H9 (cell line): ENCODE measurements around the gene IL17A. TPM values are rescaled to one million over a fixed set of nuclear protein-coding genes. Genes with fewer than 3 reads are reported as not detected.

Experiments used
- DNase-seq: peaks from one replicate; pipeline ENCODE4 v3.0.0-alpha.2; 2017
- H2AFZ ChIP-seq: one replicate; pipeline ENCODE4 v1.6.1; 2013; ENCODE audit warnings: mild to moderate bottlenecking, low read length, control low read depth, moderate library complexity
- H2AK5ac ChIP-seq: 2 replicates; pipeline ENCODE4 v1.6.1; 2013; ENCODE audit warnings: low read length, control low read depth, mixed read lengths; ENCODE audit not compliant: insufficient read length
- H2BK120ac ChIP-seq: one replicate; pipeline ENCODE4 v1.6.1; 2013; ENCODE audit warnings: low read depth, mild to moderate bottlenecking, low read length, control low read depth, inconsistent platforms; ENCODE audit not compliant: poor library complexity, severe bottlenecking
- H2BK12ac ChIP-seq: 2 replicates; pipeline ENCODE4 v1.6.1; 2013; ENCODE audit warnings: low read length, control low read depth, mixed read lengths, low read depth; ENCODE audit not compliant: insufficient read length
- H2BK15ac ChIP-seq: 2 replicates; pipeline ENCODE4 v1.6.1; 2013; ENCODE audit warnings: low read depth, low read length, control low read depth
- H2BK20ac ChIP-seq: one replicate; pipeline ENCODE4 v1.6.1; 2013; ENCODE audit warnings: low read depth, mild to moderate bottlenecking, low read length, control low read depth, inconsistent platforms; ENCODE audit not compliant: poor library complexity, severe bottlenecking
- H2BK5ac ChIP-seq: 2 replicates; pipeline ENCODE4 v1.6.1; 2013; ENCODE audit warnings: low read length, control low read depth, mixed read lengths; ENCODE audit not compliant: insufficient read length
- H3K14ac ChIP-seq: 2 replicates; pipeline ENCODE4 v1.6.1; 2013; ENCODE audit warnings: low read length, control low read depth; ENCODE audit not compliant: insufficient read depth
- H3K18ac ChIP-seq: 2 replicates; pipeline ENCODE4 v1.6.1; 2013; ENCODE audit warnings: low read depth, mild to moderate bottlenecking, mixed read lengths, low read length, control low read depth; ENCODE audit not compliant: insufficient read length
- H3K23ac ChIP-seq: 2 replicates; pipeline ENCODE4 v1.6.1; 2013; ENCODE audit warnings: low read length, control low read depth, mixed read lengths, low read depth; ENCODE audit not compliant: insufficient read length
- H3K23me2 ChIP-seq: 2 replicates; pipeline ENCODE4 v1.6.1; 2013; ENCODE audit warnings: low read depth, mild to moderate bottlenecking, mixed read lengths, low read length, control low read depth; ENCODE audit not compliant: insufficient read length, poor library complexity, severe bottlenecking
- H3K27ac ChIP-seq: 2 replicates; pipeline ENCODE4 v1.5.1; 2013; ENCODE audit warnings: low read length, control low read depth, mixed read lengths, low read depth; ENCODE audit not compliant: insufficient read length
- H3K27me3 ChIP-seq: 2 replicates; pipeline ENCODE4 v1.6.1; 2013; ENCODE audit warnings: low read length, control low read depth, inconsistent platforms; ENCODE audit not compliant: insufficient read depth
- H3K4ac ChIP-seq: 2 replicates; pipeline ENCODE4 v1.6.1; 2013; ENCODE audit warnings: low read depth, mild to moderate bottlenecking, control low read depth, inconsistent platforms, low read length, moderate library complexity
- H3K4me1 ChIP-seq: 2 replicates; pipeline ENCODE4 v1.6.1; 2013; ENCODE audit warnings: low read length, control low read depth, inconsistent platforms; ENCODE audit not compliant: insufficient read depth
- H3K4me2 ChIP-seq: 2 replicates; pipeline ENCODE4 v1.6.1; 2013; ENCODE audit warnings: low read length, control low read depth, mixed read lengths; ENCODE audit not compliant: insufficient read length, insufficient read depth
- H3K56ac ChIP-seq: 2 replicates; pipeline ENCODE4 v1.6.1; 2013; ENCODE audit warnings: low read depth, mild to moderate bottlenecking, mixed read lengths, low read length, control low read depth; ENCODE audit not compliant: insufficient read length
- H3K79me1 ChIP-seq: 2 replicates; pipeline ENCODE4 v1.6.1; 2013; ENCODE audit warnings: low read depth, mild to moderate bottlenecking, moderate library complexity, low read length, control low read depth, inconsistent platforms; ENCODE audit not compliant: insufficient read depth, poor library complexity, severe bottlenecking
- H3K79me2 ChIP-seq: 2 replicates; pipeline ENCODE4 v1.6.1; 2013; ENCODE audit warnings: low read length, control low read depth, inconsistent platforms; ENCODE audit not compliant: insufficient read depth
- H3K9ac ChIP-seq: 2 replicates; pipeline ENCODE4 v1.6.1; 2013; ENCODE audit warnings: low read length, control low read depth, mixed read lengths; ENCODE audit not compliant: insufficient read length; ENCODE audit errors: extremely low read depth
- H3K9me3 ChIP-seq: one replicate; pipeline ENCODE4 v1.6.1; 2013; ENCODE audit warnings: low read depth, low read length, inconsistent platforms; ENCODE audit not compliant: control insufficient read depth
- H3T11ph ChIP-seq: one replicate; pipeline ENCODE4 v1.6.1; 2013; ENCODE audit warnings: mild to moderate bottlenecking, low read length, control low read depth, inconsistent platforms
- H4K20me1 ChIP-seq: one replicate; pipeline ENCODE4 v1.6.1; 2013; ENCODE audit not compliant: control insufficient read depth, insufficient read length, insufficient read depth
- H4K5ac ChIP-seq: 2 replicates; pipeline ENCODE4 v1.6.1; 2013; ENCODE audit warnings: low read depth, mild to moderate bottlenecking, mixed read lengths, low read length, control low read depth; ENCODE audit not compliant: insufficient read length
- H4K8ac ChIP-seq: replicated peaks from 2 replicates; pipeline ENCODE4 v1.6.1; 2013; ENCODE audit warnings: low read length, control low read depth, mixed read lengths, low read depth; ENCODE audit not compliant: insufficient read length
- H4K91ac ChIP-seq: 2 replicates; pipeline ENCODE4 v1.6.1; 2013; ENCODE audit warnings: low read depth, mild to moderate bottlenecking, moderate library complexity, mixed read lengths, low read length, control low read depth; ENCODE audit not compliant: insufficient read length
- H3K27ac Mint-ChIP-seq, 3 experiments: 2 replicates in 2 of 3; 3 replicates in 1 of 3; pipeline ENCODE4 v1.8.0; 2020 to 2021; ENCODE audit warnings: mixed read lengths in 3 of 3, mild to moderate bottlenecking in 1 of 3, moderate library complexity in 1 of 3
- H3K27me3 Mint-ChIP-seq: 2 replicates; pipeline ENCODE4 v1.8.0; 2021; ENCODE audit warnings: low read depth, mild to moderate bottlenecking, moderate library complexity, mixed read lengths
- H3K36me3 Mint-ChIP-seq, 3 experiments: 2 replicates in 2 of 3; 3 replicates in 1 of 3; pipeline ENCODE4 v1.8.0; 2020 to 2021; ENCODE audit warnings: low read depth in 3 of 3, mixed read lengths in 3 of 3; ENCODE audit not compliant: insufficient read depth in 1 of 3
- H3K4me1 Mint-ChIP-seq, 2 experiments: 2 replicates each; pipeline ENCODE4 v1.8.0; 2020; ENCODE audit warnings: mixed read lengths in 2 of 2
- H3K4me3 Mint-ChIP-seq, 2 experiments: 2 replicates in 1 of 2; 3 replicates in 1 of 2; pipeline ENCODE4 v1.8.0; 2020 to 2021; ENCODE audit warnings: mild to moderate bottlenecking in 2 of 2, mixed read lengths in 2 of 2, moderate library complexity in 1 of 2
- H3K9me3 Mint-ChIP-seq, 2 experiments: 2 replicates in 1 of 2; 3 replicates in 1 of 2; pipeline ENCODE4 v1.8.0; 2020; ENCODE audit warnings: mild to moderate bottlenecking in 2 of 2, mixed read lengths in 2 of 2, moderate library complexity in 1 of 2
- CTCF ChIP-seq: fragments of 200-600 bp; sonication (generic); conservative IDR thresholded peaks from 3 replicates; pipeline ENCODE4 v1.8.0; 2021; ENCODE audit warnings: antibody characterized with exemption, mild to moderate bottlenecking
- WGBS: extraction: QIAGEN DNeasy Blood & Tissue Kit; methylation state at CpG from one replicate; pipeline ENCODE4 v1.1.7; 2013; ENCODE audit warnings: missing lambda C conversion rate, low lambda C conversion rate, mixed read lengths; ENCODE audit not compliant: insufficient read length; ENCODE audit errors: extremely low coverage; 5-methylcytosine and 5-hydroxymethylcytosine counted together
- total RNA-seq: library from RNA; stranded (reverse); gene quantifications from 2 replicates; pipeline ENCODE4 v1.2.1, GENCODE V29; 2021

Gene IL17A
- total RNA-seq, 1 experiment from 2014 or later: not detected

DNA sequence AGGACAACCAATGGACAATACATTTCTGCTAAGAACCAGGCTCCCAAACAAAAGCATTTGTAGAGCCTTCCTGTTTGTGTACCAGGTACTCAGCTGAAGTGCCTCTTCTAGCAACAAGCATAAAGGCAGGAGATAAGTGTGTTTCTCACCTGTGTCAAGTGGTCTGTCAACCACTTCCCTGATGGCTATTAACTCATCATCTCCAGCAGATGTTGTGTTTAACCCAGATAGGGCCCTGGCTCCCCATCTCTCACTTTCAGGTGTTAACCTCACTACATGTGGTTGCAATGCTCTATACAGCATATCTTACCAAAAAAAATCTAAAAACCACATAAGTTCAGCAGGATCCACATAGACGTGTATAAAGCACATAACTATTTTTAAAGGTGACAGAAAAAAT, 9.6 kb upstream of the IL17A start:
- H3K27ac ChIP-seq: no peak overlapping the region
- no peak overlapping the region for H3K23ac ChIP-seq
- no peak overlapping the region for H3K4ac ChIP-seq
- H3K9me3 Mint-ChIP-seq: no peaks in the 10 kb centered on the region
- H2BK20ac ChIP-seq: no peak overlapping the region
- no peaks in the 10 kb centered on the region for H3K23me2 ChIP-seq
- H3K79me2 ChIP-seq: no peaks in the 10 kb centered on the region
- no peak overlapping the region for H3K14ac ChIP-seq
- no peaks in the 10 kb centered on the region for H3K9me3 ChIP-seq
- H3K18ac ChIP-seq: no peak overlapping the region
- no peak overlapping the region for H2BK12ac ChIP-seq
- no peak overlapping the region for H2AFZ ChIP-seq
- no CpG with 5 or more reads among the region's 1 CpG for WGBS
- TF ChIP-seq CTCF: no peak
- no peak overlapping the region for H3T11ph ChIP-seq
- H2AK5ac ChIP-seq: no peak overlapping the region
- no peak overlapping the region for H2BK15ac ChIP-seq
- DNase-seq: no peak
- H4K91ac ChIP-seq: no peak overlapping the region
- no peaks in the 10 kb centered on the region for H3K4me1 ChIP-seq
- no peak overlapping the region for H3K27ac Mint-ChIP-seq
- no peak overlapping the region for H2BK120ac ChIP-seq
- no peak overlapping the region for H3K9ac ChIP-seq
- H2BK5ac ChIP-seq: no peak overlapping the region
- no peak overlapping the region for H3K4me2 ChIP-seq
- H4K5ac ChIP-seq: no peak overlapping the region
- no peaks in the 10 kb centered on the region for H3K27me3 ChIP-seq
- no peak overlapping the region for H3K56ac ChIP-seq
- H3K4me1 Mint-ChIP-seq: no peaks in the 10 kb centered on the region
- no peak overlapping the region for H3K4me3 Mint-ChIP-seq
- no peak overlapping the region for H4K8ac ChIP-seq
- H3K27me3 Mint-ChIP-seq: no peaks in the 10 kb centered on the region
- H4K20me1 ChIP-seq: no peaks in the 10 kb centered on the region
- no peaks in the 10 kb centered on the region for H3K79me1 ChIP-seq
- H3K36me3 Mint-ChIP-seq: no peaks in the 10 kb centered on the region
